MCF 10A (cell line): ENCODE results near the gene BRICD5. TPM values are rescaled to one million over a fixed set of nuclear protein-coding genes. Genes with fewer than 3 reads are reported as not detected.
A peak's percentile ranks its signal among the peaks of the same experiment; 100 is the strongest.

Experiments used
- BruUV-seq: library from RNA; stranded (reverse); fragments of 400-500 nt; replicated peaks from 2 replicates; lab custom pipeline; 2021; lab: Mats Ljungman, UMichigan
- CTCF ChIA-PET: fragments of 300-600 bp; sonication (Branson Sonifier 250); formaldehyde crosslinking; extraction: SDS; loops from one replicate; lab custom pipeline; 2021; ENCODE audit warnings: antibody characterized with exemption, inconsistent platforms; lab: Yijun Ruan, JAX
- POLR2A ChIA-PET: fragments of 300-600, 350-650 bp; sonication (Branson Sonifier 250); formaldehyde crosslinking; extraction: SDS; loops from one replicate; lab custom pipeline; 2020; ENCODE audit warnings: antibody characterized with exemption, inconsistent platforms; lab: Yijun Ruan, JAX
- DNase-seq: peaks from one replicate; pipeline ENCODE4 v3.0.0-alpha.2; 2018; ENCODE audit not compliant: unreplicated experiment
- H3K27ac Mint-ChIP-seq: one replicate; pipeline ENCODE4 v1.8.0; 2022; ENCODE audit warnings: mild to moderate bottlenecking, low read depth, mixed read lengths; ENCODE audit not compliant: unreplicated experiment
- H3K27me3 Mint-ChIP-seq: one replicate; pipeline ENCODE4 v1.8.0; 2022; ENCODE audit warnings: mixed read lengths; ENCODE audit not compliant: insufficient read depth, unreplicated experiment
- H3K36me3 Mint-ChIP-seq: one replicate; pipeline ENCODE4 v1.8.0; 2022; ENCODE audit warnings: mild to moderate bottlenecking, moderate library complexity, mixed read lengths; ENCODE audit not compliant: insufficient read depth, unreplicated experiment
- H3K4me1 Mint-ChIP-seq: one replicate; pipeline ENCODE4 v1.8.0; 2022; ENCODE audit warnings: mixed read lengths; ENCODE audit not compliant: insufficient read depth, unreplicated experiment
- H3K4me3 Mint-ChIP-seq: one replicate; pipeline ENCODE4 v1.8.0; 2022; ENCODE audit warnings: mild to moderate bottlenecking, moderate library complexity, mixed read lengths; ENCODE audit not compliant: unreplicated experiment
- H3K9me3 Mint-ChIP-seq: one replicate; pipeline ENCODE4 v1.8.0; 2022; ENCODE audit warnings: mixed read lengths; ENCODE audit not compliant: unreplicated experiment
- CTCF ChIP-seq: fragments of 200-600 bp; IDR thresholded peaks from one replicate; pipeline ENCODE4 v1.8.0; 2022; ENCODE audit warnings: antibody characterized with exemption, mild to moderate bottlenecking; ENCODE audit not compliant: unreplicated experiment
- intact Hi-C: fragments of 100-400 bp; cut with micrococcal nuclease; formaldehyde crosslinking; loops from 2 replicates; pipeline ENCODE4 v1.14.1; 2022
- total RNA-seq: library from RNA; stranded (reverse); gene quantifications from 2 replicates; pipeline ENCODE4 v1.2.3, GENCODE V29; 2022

Gene BRICD5
- total RNA-seq, 1 experiment from 2014 or later, result 4.6 TPM

DNA sequence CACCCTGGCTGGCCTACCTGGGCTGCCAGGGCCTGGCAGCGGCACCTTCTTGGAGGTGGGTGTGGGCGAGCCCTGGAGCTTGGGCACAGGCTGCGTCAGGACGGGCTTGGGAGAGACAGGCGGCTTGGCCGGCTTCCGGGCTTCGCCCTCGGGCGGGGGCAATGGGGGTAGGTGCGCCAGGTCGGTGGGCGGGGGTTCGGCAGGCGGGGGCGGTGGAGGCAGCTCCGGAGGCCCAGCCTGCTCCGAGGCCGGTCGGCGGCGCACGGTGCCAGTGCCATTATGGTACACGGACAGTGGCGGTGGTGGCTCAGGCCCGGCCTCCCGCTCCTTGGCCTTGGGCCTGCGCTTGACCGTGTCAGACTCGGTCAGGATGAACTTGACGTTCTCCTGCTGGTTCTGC, 31.1 kb downstream of the BRICD5 start:
- BruUV-seq, result no TSS peak
- Mint-ChIP-seq H3K4me3 (no peak overlapping the region), H3K4me1 (peaks cover 5% of the 10 kb centered on the region), H3K36me3 (peaks cover 29% of the 10 kb centered on the region), H3K27ac (no peak overlapping the region), H3K9me3 (no peaks in the 10 kb centered on the region), H3K27me3 (no peaks in the 10 kb centered on the region)
- ChIA-PET POLR2A (no interaction called here), CTCF (no interaction called here)
- no peak for DNase-seq
- TF ChIP-seq CTCF, result no peak
- intact Hi-C loops, result no loop called here

- intact Hi-C loops, result no loop called here
- Mint-ChIP-seq H3K27ac (no peak overlapping the region), H3K4me3 (no peak overlapping the region), H3K4me1 (peaks cover 5% of the 10 kb centered on the region), H3K27me3 (no peaks in the 10 kb centered on the region), H3K9me3 (no peaks in the 10 kb centered on the region), H3K36me3 (peaks cover 34% of the 10 kb centered on the region)
- no peak for TF ChIP-seq CTCF
- no peak for DNase-seq
- POLR2A ChIA-PET, result no interaction called here
- BruUV-seq, result no TSS peak
- CTCF ChIA-PET, result no interaction called here
Measured at GRCh38 chr16:2179107-2179501, 31.6 kb downstream of the BRICD5 start.

GRCh38 chr16:2178321-2179106, 32.1 kb downstream of the BRICD5 start:
- BruUV-seq, result no TSS peak
- no peaks in the 10 kb centered on the region for H3K27me3 Mint-ChIP-seq
- peaks cover 40% of the 10 kb centered on the region for H3K36me3 Mint-ChIP-seq
- H3K4me1 Mint-ChIP-seq, result peaks cover 5% of the 10 kb centered on the region
- ChIA-PET CTCF (interaction anchor here (0.6 to 0.9 kb wide), 2 partner anchors 10 to 13 kb away, joined by 3 to 7 read pairs; no protein-coding TSS in a partner anchor), POLR2A (interaction anchor here (2.0 kb wide), 1 partner anchor 23 kb away, joined by 9 read pairs; the partner anchor contains the start of gene TRAF7)
- H3K4me3 Mint-ChIP-seq, result no peak overlapping the region
- intact Hi-C loops, result no loop called here
- no peak for TF ChIP-seq CTCF
- DNase-seq, result no peak
- H3K9me3 Mint-ChIP-seq, result no peaks in the 10 kb centered on the region
- no peak overlapping the region for H3K27ac Mint-ChIP-seq

DNA sequence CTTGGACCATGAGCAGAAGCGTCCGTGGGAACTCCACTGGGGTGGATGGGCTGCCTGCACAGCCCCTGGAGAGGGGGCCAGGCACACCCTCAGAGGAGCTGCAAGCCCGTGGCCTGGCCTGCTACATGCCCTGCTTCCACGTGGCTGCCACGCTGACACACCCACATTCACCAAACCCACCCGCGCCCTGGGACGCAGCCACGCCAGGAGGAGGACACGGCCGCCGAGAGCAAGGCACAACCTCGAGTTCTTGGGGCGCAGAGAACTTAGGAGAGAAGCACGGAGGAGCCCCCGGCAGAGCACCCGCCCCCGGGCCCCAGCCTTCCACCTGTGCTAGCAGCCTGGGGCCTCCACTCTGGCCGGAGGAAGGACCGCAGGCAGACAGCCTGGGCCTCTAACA, 33.1 kb downstream of the BRICD5 start:
- CTCF ChIA-PET, result interaction anchor here (0.6 to 0.9 kb wide), 3 partner anchors 9 to 74 kb away, joined by 3 to 7 read pairs (median 3); partner anchors contain the start of gene ECI1
- intact Hi-C loops, result no loop called here
- no peaks in the 10 kb centered on the region for H3K27me3 Mint-ChIP-seq
- peaks cover 5% of the 10 kb centered on the region for H3K4me1 Mint-ChIP-seq
- DNase-seq, result no peak
- BruUV-seq, result TSS peak; percentile 77
- no peak for TF ChIP-seq CTCF
- POLR2A ChIA-PET, result interaction anchor here (1.5 to 2.0 kb wide), 2 partner anchors 15 to 22 kb away, joined by 7 to 9 read pairs; partner anchors contain the start of gene TRAF7
- no peaks in the 10 kb centered on the region for H3K9me3 Mint-ChIP-seq
- H3K27ac Mint-ChIP-seq, result no peak overlapping the region
- H3K4me3 Mint-ChIP-seq, result no peak overlapping the region
- H3K36me3 Mint-ChIP-seq, result peaks cover 47% of the 10 kb centered on the region
